Nephron progenitor cell (in vitro differentiated cells): ENCODE data around the gene PRSS12.

Experiments
- DNase-seq: peaks from one replicate; pipeline ENCODE4 v3.0.0; 2021
- H3K27ac Mint-ChIP-seq: 2 replicates; pipeline ENCODE4 v1.8.0; 2021; ENCODE audit warnings: mild to moderate bottlenecking, moderate library complexity, mixed read lengths
- H3K27me3 Mint-ChIP-seq: 2 replicates; pipeline ENCODE4 v1.8.0; 2021; ENCODE audit warnings: mild to moderate bottlenecking, low read depth, mixed read lengths; ENCODE audit not compliant: poor library complexity
- H3K36me3 Mint-ChIP-seq: 2 replicates; pipeline ENCODE4 v1.8.0; 2021; ENCODE audit warnings: low read depth, mixed read lengths
- H3K4me1 Mint-ChIP-seq: 2 replicates; pipeline ENCODE4 v1.8.0; 2021; ENCODE audit warnings: mixed read lengths
- H3K4me3 Mint-ChIP-seq: 2 replicates; pipeline ENCODE4 v1.8.0; 2021; ENCODE audit warnings: mild to moderate bottlenecking, moderate library complexity, mixed read lengths
- H3K9me3 Mint-ChIP-seq: 2 replicates; pipeline ENCODE4 v1.8.0; 2021; ENCODE audit warnings: mild to moderate bottlenecking, moderate library complexity, mixed read lengths
- CTCF ChIP-seq: fragments of 200-600 bp; sonication (generic); IDR thresholded peaks from 2 replicates; pipeline ENCODE4 v1.5.0; 2021; ENCODE audit warnings: antibody characterized with exemption

Gene PRSS12

GRCh38 chr4:118278473-118279274 is 74.1 kb downstream of the PRSS12 start:
- peak overlapping the region; percentile 98 for H3K27ac Mint-ChIP-seq
- H3K4me1 Mint-ChIP-seq: peaks cover 47% of the 10 kb centered on the region
- peak overlapping the region; percentile 95 for H3K4me3 Mint-ChIP-seq
- DNase-seq: peak; percentile 90
- TF ChIP-seq CTCF: no peak
- peaks cover 5% of the 10 kb centered on the region for H3K36me3 Mint-ChIP-seq
- no peaks in the 10 kb centered on the region for H3K27me3 Mint-ChIP-seq
- H3K9me3 Mint-ChIP-seq: peaks cover 3% of the 10 kb centered on the region

- Mint-ChIP-seq H3K27ac (no peak overlapping the region), H3K9me3 (peaks cover 3% of the 10 kb centered on the region), H3K27me3 (no peaks in the 10 kb centered on the region), H3K4me3 (peak overlapping the region; percentile 29), H3K4me1 (peaks cover 39% of the 10 kb centered on the region), H3K36me3 (no peaks in the 10 kb centered on the region)
- TF ChIP-seq CTCF: no peak
- DNase-seq: no peak
These were observed 75.6 kb downstream of the PRSS12 start for GRCh38 chr4:118277243-118277642.

- no peak for DNase-seq
- H3K4me1 Mint-ChIP-seq: peaks cover 33% of the 10 kb centered on the region
- H3K9me3 Mint-ChIP-seq: peaks cover 3% of the 10 kb centered on the region
- H3K4me3 Mint-ChIP-seq: no peak overlapping the region
- TF ChIP-seq CTCF: no peak
- H3K27ac Mint-ChIP-seq: no peak overlapping the region
- no peaks in the 10 kb centered on the region for H3K27me3 Mint-ChIP-seq
- H3K36me3 Mint-ChIP-seq: no peaks in the 10 kb centered on the region
These were observed 76.2 kb downstream of the PRSS12 start for GRCh38 chr4:118276580-118276979.

- no peak for TF ChIP-seq CTCF
- no peak for DNase-seq
- Mint-ChIP-seq H3K27ac (no peak overlapping the region), H3K9me3 (peaks cover 3% of the 10 kb centered on the region), H3K27me3 (no peaks in the 10 kb centered on the region), H3K4me1 (peaks cover 6% of the 10 kb centered on the region), H3K4me3 (no peak overlapping the region), H3K36me3 (no peaks in the 10 kb centered on the region)
These were observed 79.2 kb downstream of the PRSS12 start for GRCh38 chr4:118273642-118274041.

GRCh38 chr4:118271788-118272187 is 81.0 kb downstream of the PRSS12 start:
- no peak for DNase-seq
- H3K36me3 Mint-ChIP-seq: no peaks in the 10 kb centered on the region
- no peaks in the 10 kb centered on the region for H3K4me1 Mint-ChIP-seq
- H3K4me3 Mint-ChIP-seq: no peak overlapping the region
- TF ChIP-seq CTCF: no peak
- no peak overlapping the region for H3K27ac Mint-ChIP-seq
- no peaks in the 10 kb centered on the region for H3K9me3 Mint-ChIP-seq
- no peaks in the 10 kb centered on the region for H3K27me3 Mint-ChIP-seq

- Mint-ChIP-seq H3K4me1 (no peaks in the 10 kb centered on the region), H3K27ac (no peak overlapping the region), H3K4me3 (no peak overlapping the region), H3K36me3 (no peaks in the 10 kb centered on the region), H3K9me3 (no peaks in the 10 kb centered on the region), H3K27me3 (no peaks in the 10 kb centered on the region)
- peak; percentile 64 for TF ChIP-seq CTCF
- no peak for DNase-seq
These were observed 82.3 kb downstream of the PRSS12 start for GRCh38 chr4:118270492-118270891.
